OCI-LY7 (cell line): ENCODE measurements around the gene MPC1L. TPM values are rescaled to one million over a fixed set of nuclear protein-coding genes. Genes with fewer than 3 reads are reported as not detected.
A peak's percentile ranks its signal among the peaks of the same experiment; 100 is the strongest.

ENCODE experiments used
- BruUV-seq: library from RNA; stranded (reverse); fragments of 400-500 nt; replicated peaks from 2 replicates; lab custom pipeline; 2021; lab: Mats Ljungman, UMichigan
- CTCF ChIA-PET: fragments of 300-600 bp; sonication (Branson Sonifier 250); formaldehyde crosslinking; loops from one replicate; lab custom pipeline; 2022; ENCODE audit warnings: antibody characterized with exemption; ENCODE audit not compliant: unreplicated experiment; lab: Charles Lee
- POLR2A ChIA-PET: fragments of 300-600 bp; sonication (Branson Sonifier 250); formaldehyde crosslinking; loops from one replicate; lab custom pipeline; 2022; ENCODE audit warnings: antibody characterized with exemption; lab: Charles Lee
- DNase-seq: peaks from one replicate; pipeline ENCODE4 v3.0.0-alpha.2; 2015; ENCODE audit warnings: low spot score
- H2AFZ ChIP-seq: fragments of 200-600 bp; sonication (generic), shearing (Covaris generic); 2 replicates; pipeline ENCODE4 v1.6.1; 2014; ENCODE audit warnings: mild to moderate bottlenecking, antibody characterized with exemption, low read length, moderate library complexity
- H3K27ac ChIP-seq: fragments of 200-600 bp; sonication (generic); 2 replicates; pipeline ENCODE4 v1.5.1; 2014; ENCODE audit warnings: mixed run types, low read depth, mild to moderate bottlenecking, moderate library complexity, low read length, inconsistent platforms; ENCODE audit not compliant: poor library complexity, severe bottlenecking
- H3K36me3 ChIP-seq: fragments of 200-600 bp; sonication (generic); 2 replicates; pipeline ENCODE4 v1.6.1; 2014; ENCODE audit warnings: mild to moderate bottlenecking, antibody characterized with exemption, low read length, moderate library complexity, mixed read lengths; ENCODE audit not compliant: insufficient read depth
- H3K4me1 ChIP-seq: fragments of 200-600 bp; sonication (generic); 2 replicates; pipeline ENCODE4 v1.5.1; 2014; ENCODE audit warnings: mild to moderate bottlenecking, low read length; ENCODE audit not compliant: insufficient read depth, poor library complexity, severe bottlenecking
- H3K4me2 ChIP-seq: fragments of 200-600 bp; sonication (generic); 2 replicates; pipeline ENCODE4 v1.6.1; 2014; ENCODE audit warnings: mild to moderate bottlenecking, low read length
- H3K4me3 ChIP-seq: fragments of 200-600 bp; sonication (generic); 2 replicates; pipeline ENCODE4 v1.5.1; 2014; ENCODE audit warnings: mild to moderate bottlenecking, low read depth, low read length; ENCODE audit not compliant: poor library complexity, severe bottlenecking
- H3K79me2 ChIP-seq: fragments of 200-600 bp; sonication (generic); 2 replicates; pipeline ENCODE4 v1.6.1; 2016; ENCODE audit warnings: low read depth, mild to moderate bottlenecking, low read length, moderate library complexity, mixed read lengths; ENCODE audit not compliant: insufficient read depth
- H3K9me2 ChIP-seq: fragments of 200-600 bp; sonication (generic); 2 replicates; pipeline ENCODE4 v1.6.1; 2016; ENCODE audit warnings: mild to moderate bottlenecking, low read length, mixed read lengths; ENCODE audit not compliant: insufficient read depth
- H3K9me3 ChIP-seq: fragments of 200-600 bp; sonication (generic); 2 replicates; pipeline ENCODE4 v1.6.1; 2014; ENCODE audit warnings: mild to moderate bottlenecking, mixed run types, low read length, mixed read lengths
- H4K20me1 ChIP-seq: fragments of 200-600 bp; sonication (generic); 2 replicates; pipeline ENCODE4 v1.6.1; 2014; ENCODE audit warnings: mild to moderate bottlenecking, antibody characterized with exemption, low read length, moderate library complexity, mixed read lengths; ENCODE audit not compliant: insufficient read depth
- CTCF ChIP-seq: fragments of 200-600 bp; sonication (generic); conservative IDR thresholded peaks from 2 replicates; pipeline ENCODE4 v1.5.1; 2014; ENCODE audit warnings: mild to moderate bottlenecking, antibody characterized with exemption, low read length, moderate library complexity, mixed read lengths
- EZH2phosphoT487 ChIP-seq: fragments of 200-600 bp; sonication (generic); IDR thresholded peaks from 2 replicates; pipeline ENCODE4 v1.6.1; 2018; ENCODE audit warnings: low read depth, borderline replicate concordance, mild to moderate bottlenecking, mixed run types, antibody characterized with exemption, low read length, moderate library complexity, mixed read lengths
- intact Hi-C: fragments of 100-400 bp; cut with micrococcal nuclease; formaldehyde crosslinking; loops from one replicate; pipeline ENCODE4 v1.10.0; 2022; ENCODE audit not compliant: unreplicated experiment
- total RNA-seq, 2 experiments: library from RNA; depleted of rRNA in 1 of 2; stranded (reverse); fragments of >200 nt in 1 of 2; shearing (Covaris generic) in 1 of 2; gene quantifications; 2 replicates each; pipeline ENCODE4 v1.2.3, GENCODE V29; 2014 to 2022

MPC1L gene
- total RNA-seq, 2 experiments from 2014 or later, result not detected

DNA sequence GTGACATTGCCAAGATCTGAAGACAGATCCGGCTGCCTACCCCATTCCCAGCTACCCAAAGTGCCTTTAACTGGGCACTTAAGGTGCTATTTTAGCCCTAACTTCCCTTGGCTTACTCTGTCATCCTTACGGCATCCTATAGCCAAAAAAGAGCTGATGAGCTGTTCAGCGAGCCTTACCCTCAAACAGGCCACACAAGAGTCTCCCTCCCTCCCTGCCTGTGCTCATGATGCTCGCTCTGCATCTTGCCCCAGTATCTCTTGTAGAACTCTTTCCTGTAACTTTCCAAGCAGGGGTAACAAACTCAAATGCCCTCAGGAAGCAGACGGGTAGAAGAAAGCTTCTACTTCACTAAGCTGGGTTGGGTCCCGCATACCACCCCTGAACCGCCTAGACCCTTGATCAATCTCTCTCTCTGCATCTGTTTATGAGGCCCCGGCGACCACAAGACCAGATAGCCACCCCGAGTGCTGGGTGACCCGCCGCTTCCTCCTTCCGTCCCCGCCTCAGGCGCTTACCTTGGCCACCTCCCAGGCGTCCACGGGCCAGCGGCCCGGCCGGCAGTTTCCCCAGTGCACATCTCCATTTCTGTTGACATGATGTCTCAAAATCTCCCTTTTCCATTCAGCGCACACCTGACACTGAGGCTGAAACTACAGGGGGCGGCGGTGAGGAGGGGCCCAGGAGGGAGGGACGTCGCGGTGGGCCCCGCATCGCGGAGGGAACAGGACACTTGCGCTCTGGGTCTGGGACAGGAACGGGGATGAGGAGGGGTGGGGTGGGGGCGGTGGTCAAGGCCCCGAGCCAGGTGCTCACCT lies 23.5 kb downstream of the MPC1L start:
- H3K27ac ChIP-seq, result peak overlapping the region; percentile 58
- intact Hi-C loops, result loop anchor here (2.0 to 10.0 kb wide), 4 partner anchors 88 to 1842 kb away; partner anchors contain the start of genes MED14, MID1IP1 and USP9X
- H3K4me2 ChIP-seq, result peak overlapping the region; percentile 70
- peak overlapping the region; percentile 76 for H3K4me3 ChIP-seq
- H3K9me2 ChIP-seq, result no peaks in the 10 kb centered on the region
- no TSS peak for BruUV-seq
- no peaks in the 10 kb centered on the region for H4K20me1 ChIP-seq
- DNase-seq, result peak; percentile 33
- H3K36me3 ChIP-seq, result peaks cover 19% of the 10 kb centered on the region; the same call in 1 of the 2 replicates
- peaks cover 49% of the 10 kb centered on the region for H3K79me2 ChIP-seq
- TF ChIP-seq CTCF, result no peak; the same call in 1 of the 2 replicates
- no peak for TF ChIP-seq EZH2phosphoT487
- ChIA-PET POLR2A (interaction anchor here (0.8 kb wide), 1 partner anchor 88 kb away, joined by 3 read pairs; no protein-coding TSS in a partner anchor), CTCF (no interaction called here)
- H2AFZ ChIP-seq, result 0 out of 2 replicates have a peak overlapping the region, but pooled peaks have one; percentile 45
- H3K9me3 ChIP-seq, result no peaks in the 10 kb centered on the region
- peaks cover 23% of the 10 kb centered on the region for H3K4me1 ChIP-seq

DNA sequence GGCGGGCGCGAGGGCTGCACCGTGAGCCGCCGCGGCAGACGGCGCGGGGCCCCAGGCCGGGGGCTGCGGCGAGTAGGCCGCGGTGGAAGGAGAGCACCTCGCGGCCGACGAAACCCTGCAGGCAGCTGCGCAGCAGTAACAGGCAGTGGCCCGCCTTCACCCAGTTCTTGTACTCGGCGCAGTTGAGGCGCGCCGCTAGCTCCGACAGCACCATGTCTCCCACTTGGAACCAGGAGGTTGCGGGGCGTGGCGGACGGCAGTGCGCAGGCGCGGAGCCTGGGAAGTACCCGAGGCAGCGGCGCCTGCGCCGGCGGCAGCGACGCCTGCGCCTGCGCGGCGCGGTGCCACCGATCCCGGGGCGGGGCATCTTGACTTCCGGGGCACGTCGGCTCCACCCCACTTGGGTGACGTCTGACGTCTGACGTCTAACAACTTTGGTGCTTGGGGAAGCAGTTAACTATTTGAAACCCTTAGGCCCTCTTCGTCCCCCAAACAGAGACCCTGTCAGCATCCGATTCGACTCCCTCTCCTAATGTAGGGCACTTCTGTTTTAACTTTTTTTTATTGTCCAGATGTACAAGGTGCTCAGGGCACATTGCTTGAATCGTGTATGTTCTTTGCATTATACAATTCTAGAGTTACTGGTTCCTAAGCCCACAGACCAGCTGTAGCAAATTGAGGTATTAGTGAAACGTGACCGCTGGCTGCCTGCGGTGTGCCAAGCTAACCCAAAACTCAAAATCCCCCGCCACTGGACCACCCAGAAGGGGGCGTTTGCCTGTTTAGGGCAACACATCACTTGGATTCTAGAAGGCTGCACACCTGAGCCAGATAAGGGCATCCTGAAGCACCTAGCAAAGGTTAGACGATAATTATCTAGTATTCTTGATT lies 24.3 kb downstream of the MPC1L start, which contains the start of gene CXorf38:
Gene CXorf38, minus strand, starts transcription at position 255 of the 891 bp plus-strand sequence. Its CDS starts 41 bp downstream, at position 214.
- ChIA-PET POLR2A (interaction anchor here (0.8 kb wide), 1 partner anchor 87 kb away, joined by 3 read pairs; no protein-coding TSS in a partner anchor), CTCF (no interaction called here)
- Histone ChIP-seq H3K79me2 (peaks cover 41% of the 10 kb centered on the region), H3K4me2 (peak within 1 kb of the TSS; percentile 70), H4K20me1 (no peaks in the 10 kb centered on the region), H3K4me1 (peaks cover 26% of the 10 kb centered on the region), H3K9me3 (no peaks in the 10 kb centered on the region), H3K36me3 (peaks cover 16% of the 10 kb centered on the region; the same call in 1 of the 2 replicates), H3K9me2 (no peaks in the 10 kb centered on the region), H3K27ac (peak within 1 kb of the TSS; percentile 58), H2AFZ (peak within 1 kb of the TSS; percentile 60; the same call in 1 of the 2 replicates), H3K4me3 (peak within 1 kb of the TSS; percentile 76)
- TF ChIP-seq EZH2phosphoT487 (no peak), CTCF (0 out of 2 replicates have a peak, but pooled peaks have one; percentile 16)
- DNase-seq, result peak; percentile 90
- BruUV-seq, result no TSS peak
- intact Hi-C loops, result loop anchor here (2.0 to 10.0 kb wide), 4 partner anchors 87 to 1843 kb away; partner anchors contain the start of genes MED14, MID1IP1 and USP9X
